Pulmonary artery endothelial cell (primary cell): Measurements from ENCODE around the gene ENPP1. TPM values are rescaled to one million over a fixed set of nuclear protein-coding genes. Genes with fewer than 3 reads are reported as not detected.

Experiments used
- DNase-seq: peaks from one replicate; pipeline ENCODE4 v3.0.0-alpha.2; 2011; ENCODE audit warnings: low read depth, low spot score
- total RNA-seq: library from RNA; depleted of rRNA; stranded (reverse); fragments of >200 nt; gene quantifications from 2 replicates; pipeline ENCODE4 v1.2.3, GENCODE V29; 2014

The ENPP1 gene
- total RNA-seq = 2.5 and 2.6 TPM in 2 replicates

GRCh38 chr6:131807644-131808459, at the start of gene ENPP1:
TSS of gene ENPP1 (plus strand) at chr6:131808020. CDS start at chr6:131808036, 16 bp downstream.
- DNase-seq = no peak

- no peak for DNase-seq
Measured at GRCh38 chr6:131758920-131759319, 48.9 kb upstream of the ENPP1 start.

GRCh38 chr6:131761060-131761761, 46.6 kb upstream of the ENPP1 start:
- DNase-seq = no peak

GRCh38 chr6:131761762-131762067, 46.1 kb upstream of the ENPP1 start:
- no peak for DNase-seq

GRCh38 chr6:131762984-131763383, 44.8 kb upstream of the ENPP1 start:
- DNase-seq = no peak

- no peak for DNase-seq
Measured at GRCh38 chr6:131763749-131764148, 44.1 kb upstream of the ENPP1 start.

- no peak for DNase-seq
Measured at GRCh38 chr6:131764350-131764749, 43.5 kb upstream of the ENPP1 start.

- DNase-seq = no peak
Measured at GRCh38 chr6:131765081-131765803, 42.6 kb upstream of the ENPP1 start.

GRCh38 chr6:131765804-131766135, 42.0 kb upstream of the ENPP1 start:
- DNase-seq = no peak

- no peak for DNase-seq
Measured at GRCh38 chr6:131766631-131767030, 41.2 kb upstream of the ENPP1 start.

GRCh38 chr6:131768964-131769363, 38.9 kb upstream of the ENPP1 start:
- DNase-seq = no peak

GRCh38 chr6:131769385-131770141, 38.3 kb upstream of the ENPP1 start:
- no peak for DNase-seq

GRCh38 chr6:131770776-131771175, 37.0 kb upstream of the ENPP1 start:
- no peak for DNase-seq

- no peak for DNase-seq
Measured at GRCh38 chr6:131773284-131773950, 34.4 kb upstream of the ENPP1 start.

GRCh38 chr6:131775886-131776285, 31.9 kb upstream of the ENPP1 start:
- no peak for DNase-seq

- DNase-seq = no peak
Measured at GRCh38 chr6:131776985-131777384, 30.8 kb upstream of the ENPP1 start.

- no peak for DNase-seq
Measured at GRCh38 chr6:131778169-131778568, 29.7 kb upstream of the ENPP1 start.

- no peak for DNase-seq
Measured at GRCh38 chr6:131779304-131779703, 28.5 kb upstream of the ENPP1 start.

- no peak for DNase-seq
Measured at GRCh38 chr6:131780600-131780999, 27.2 kb upstream of the ENPP1 start.

- DNase-seq = no peak
Measured at GRCh38 chr6:131781687-131782086, 26.1 kb upstream of the ENPP1 start.

GRCh38 chr6:131782764-131783163, 25.1 kb upstream of the ENPP1 start:
- no peak for DNase-seq
